Stimulated activated CD4-positive, alpha-beta T cell treated with anti-CD3 and anti-CD28 coated beads, Interleukin-4, amount 100 ng/mL, for 24 hours (primary cell): ENCODE data around the gene VOPP1.
"Not testable (repeated sequence)": the region's sequence is repeated elsewhere in the genome, so short reads cannot be mapped to it uniquely, and the experiment has no call there.

Experiments used
- DNase-seq: peaks from one replicate; pipeline ENCODE4 v3.0.0-alpha.2; 2020

The VOPP1 gene

GRCh38 chr7:55527307-55527706, 45.0 kb downstream of the VOPP1 start:
- no peak for DNase-seq

DNA sequence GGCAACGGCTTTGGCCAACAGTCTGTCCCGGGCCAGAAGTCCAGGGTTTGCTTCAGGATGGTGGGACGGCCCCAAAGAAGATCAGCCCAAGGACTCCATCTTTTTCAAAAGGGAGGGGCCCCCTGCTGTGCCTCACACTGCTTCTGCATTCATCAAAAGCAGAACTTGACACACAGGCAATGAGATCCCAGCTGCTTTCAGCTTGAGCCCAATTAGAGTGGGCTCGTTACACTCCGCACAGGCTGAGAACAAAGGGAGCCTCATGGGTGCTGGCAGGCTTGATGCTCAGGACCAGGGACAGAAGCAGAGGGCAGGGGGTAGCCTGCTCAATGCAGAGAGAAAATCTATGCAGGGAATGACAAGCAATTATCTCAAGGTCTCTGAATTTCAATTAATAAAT, 45.5 kb downstream of the VOPP1 start:
- DNase-seq: no peak

DNA sequence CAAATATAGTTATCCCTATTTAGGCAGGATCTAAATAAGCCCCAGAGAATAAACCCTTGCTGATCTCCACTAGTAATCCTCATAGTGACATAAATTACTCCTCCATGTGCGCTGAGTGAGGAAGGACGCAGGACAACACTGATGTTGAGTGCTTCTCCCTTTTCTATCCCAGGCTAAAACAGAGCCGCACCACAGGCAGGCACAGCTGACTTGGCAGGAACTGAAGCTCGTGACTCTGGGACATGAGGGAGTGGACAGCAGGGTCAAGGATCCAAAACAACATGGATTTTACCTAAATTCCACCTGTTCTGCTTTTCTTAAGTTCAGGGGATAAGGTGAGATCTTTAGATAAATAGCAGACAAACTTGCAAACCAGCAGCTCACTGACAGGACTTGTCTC, 46.0 kb downstream of the VOPP1 start:
- DNase-seq: no peak

DNA sequence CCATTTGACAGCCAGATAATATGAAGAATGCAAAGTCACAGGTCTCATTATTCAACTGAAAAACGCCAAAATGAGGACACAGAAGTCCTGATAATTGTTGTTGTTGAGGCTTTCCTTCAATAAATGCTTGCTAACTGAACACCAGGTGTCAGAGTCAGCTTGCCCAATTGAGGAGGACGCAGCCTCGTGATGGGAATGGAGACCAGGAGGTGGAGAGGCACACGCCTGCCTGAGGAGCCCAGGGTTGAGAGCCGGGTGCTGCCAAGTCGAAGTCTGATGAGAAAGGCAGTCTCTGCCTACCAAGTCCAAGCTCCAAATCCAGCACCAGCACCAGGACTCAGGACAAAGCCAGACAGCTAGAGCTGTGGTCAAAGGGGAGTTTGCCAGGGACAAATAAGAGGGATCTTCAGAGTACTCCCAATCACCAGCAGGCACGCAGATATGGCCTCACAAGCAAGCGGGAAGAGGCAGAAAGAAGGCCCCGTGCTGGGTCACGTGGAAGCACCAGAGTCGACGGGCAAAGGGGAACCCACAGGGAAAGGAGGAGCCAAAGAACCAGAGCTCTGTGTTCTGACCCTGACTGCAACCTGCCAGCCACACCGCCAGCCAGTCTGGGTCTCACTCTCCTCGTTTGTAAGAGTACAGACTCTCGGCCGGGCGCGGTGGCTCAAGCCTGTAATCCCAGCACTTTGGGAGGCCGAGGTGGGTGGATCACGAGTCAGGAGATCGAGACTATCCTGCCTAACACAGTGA, 47.6 kb downstream of the VOPP1 start:
- no peak for DNase-seq

- DNase-seq: no peak
Measured at GRCh38 chr7:55523366-55523765, 48.9 kb downstream of the VOPP1 start.

GRCh38 chr7:55521917-55522902, 50.1 kb downstream of the VOPP1 start:
- no peak for DNase-seq

GRCh38 chr7:55521512-55521911, 50.8 kb downstream of the VOPP1 start:
- no peak for DNase-seq

GRCh38 chr7:55520426-55521140, 51.7 kb downstream of the VOPP1 start:
- DNase-seq: no peak

GRCh38 chr7:55518836-55519235, 53.5 kb downstream of the VOPP1 start:
- DNase-seq: no peak

GRCh38 chr7:55517936-55518689, 54.2 kb downstream of the VOPP1 start:
- no peak for DNase-seq

DNA sequence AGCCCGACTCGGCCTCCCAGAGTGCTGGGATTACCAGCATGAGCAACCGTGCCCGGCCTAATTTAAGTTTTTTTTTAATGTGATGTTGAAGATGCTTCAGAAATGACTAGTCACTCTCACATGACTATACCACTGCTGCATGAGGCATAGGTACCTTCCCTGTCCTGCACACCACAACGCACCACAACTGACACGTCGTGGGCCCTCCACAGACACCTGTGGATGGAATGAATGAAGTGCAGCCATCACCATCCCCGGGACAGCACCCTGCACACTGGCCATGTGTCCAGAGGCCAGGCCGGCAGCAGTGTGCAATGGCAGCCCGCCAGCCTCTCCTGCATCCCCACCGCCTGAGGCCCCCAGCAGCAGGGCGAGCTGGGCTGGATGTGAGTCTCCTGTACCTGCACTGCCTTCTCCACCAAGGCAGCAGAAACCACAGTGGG, 55.1 kb downstream of the VOPP1 start:
- peak; percentile 70 for DNase-seq

- peak; percentile 31 for DNase-seq
Measured at GRCh38 chr7:55516409-55516808, 55.9 kb downstream of the VOPP1 start.

- DNase-seq: no peak
Measured at GRCh38 chr7:55515569-55516279, 56.6 kb downstream of the VOPP1 start.

DNA sequence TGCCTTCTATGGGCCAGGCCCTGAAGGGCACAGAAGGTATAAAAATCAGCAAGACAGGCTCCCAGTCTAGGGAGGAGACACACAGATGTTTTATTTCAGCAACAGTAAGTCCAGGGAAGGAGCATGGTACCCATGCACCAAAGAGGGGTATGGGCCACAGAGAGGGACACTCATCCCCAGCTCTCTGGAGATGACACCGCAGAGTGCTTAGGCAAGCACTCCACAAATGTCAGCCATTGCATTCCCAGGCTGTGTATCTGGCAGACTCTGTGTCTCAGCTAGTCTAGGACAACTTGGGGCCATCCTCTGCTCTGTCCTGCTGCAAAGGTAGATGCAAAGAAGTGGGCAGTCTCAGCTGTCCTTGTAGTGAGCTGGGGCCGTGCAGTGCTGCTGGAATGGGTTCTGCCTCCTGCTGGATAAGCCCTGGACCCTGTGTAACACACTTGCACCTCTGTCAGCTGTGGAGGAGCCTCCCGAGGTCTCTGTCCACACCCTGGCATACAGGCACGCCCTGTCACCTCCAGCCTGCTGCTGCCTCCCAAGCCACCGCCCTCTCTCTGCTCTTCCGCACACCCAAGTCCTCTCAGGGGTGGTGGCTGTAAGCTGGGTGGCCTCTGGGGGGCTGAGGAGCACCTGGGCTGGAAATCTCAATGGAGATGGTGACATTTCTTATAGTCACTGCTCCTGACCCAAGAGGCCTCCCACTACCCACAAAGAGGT, 57.6 kb downstream of the VOPP1 start:
- no peak for DNase-seq

DNA sequence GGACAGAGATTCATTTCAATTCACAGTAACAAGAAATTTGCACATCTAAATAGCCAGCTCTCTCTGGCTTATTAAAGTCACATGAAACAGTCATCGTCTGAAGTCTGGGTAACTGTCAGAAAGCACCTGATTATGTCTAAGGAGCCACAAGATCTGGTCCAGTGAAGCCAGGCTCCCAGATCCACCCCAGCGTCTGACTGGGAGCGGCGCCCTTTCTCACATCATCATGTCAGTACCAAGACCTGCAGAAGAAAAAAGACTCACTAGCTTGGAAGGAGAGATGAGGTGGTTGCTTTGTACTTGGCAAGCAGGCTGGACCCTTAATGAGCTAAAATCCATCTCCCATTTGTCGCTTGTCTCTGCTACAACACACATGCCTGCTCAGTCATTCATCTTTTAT, 58.4 kb downstream of the VOPP1 start:
- no peak for DNase-seq

- no peak for DNase-seq
Measured at GRCh38 chr7:55512635-55513191, 59.6 kb downstream of the VOPP1 start.

- DNase-seq: no peak
Measured at GRCh38 chr7:55510621-55511020, 61.7 kb downstream of the VOPP1 start.

GRCh38 chr7:55510206-55510605, 62.1 kb downstream of the VOPP1 start:
- DNase-seq: not testable (repeated sequence)

DNA sequence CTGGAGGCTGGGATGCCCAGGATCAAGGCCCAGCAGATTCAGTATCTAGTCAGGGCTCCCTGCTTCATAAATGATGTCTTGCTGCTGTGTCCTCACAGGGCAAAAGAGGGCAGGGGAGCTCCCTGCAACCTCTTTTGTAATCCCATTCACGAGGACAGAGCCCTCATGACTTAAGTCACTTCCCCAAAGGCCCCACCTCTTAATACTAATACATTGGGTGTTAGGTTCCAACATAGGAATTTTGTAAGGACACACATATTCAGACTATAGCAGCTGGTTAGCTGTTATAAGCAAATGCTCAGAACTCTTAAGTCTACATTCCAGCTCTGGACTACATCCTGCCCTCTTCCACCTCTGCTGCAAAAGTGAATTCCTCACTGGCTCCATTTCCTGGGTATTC, 63.0 kb downstream of the VOPP1 start:
- no peak for DNase-seq

DNA sequence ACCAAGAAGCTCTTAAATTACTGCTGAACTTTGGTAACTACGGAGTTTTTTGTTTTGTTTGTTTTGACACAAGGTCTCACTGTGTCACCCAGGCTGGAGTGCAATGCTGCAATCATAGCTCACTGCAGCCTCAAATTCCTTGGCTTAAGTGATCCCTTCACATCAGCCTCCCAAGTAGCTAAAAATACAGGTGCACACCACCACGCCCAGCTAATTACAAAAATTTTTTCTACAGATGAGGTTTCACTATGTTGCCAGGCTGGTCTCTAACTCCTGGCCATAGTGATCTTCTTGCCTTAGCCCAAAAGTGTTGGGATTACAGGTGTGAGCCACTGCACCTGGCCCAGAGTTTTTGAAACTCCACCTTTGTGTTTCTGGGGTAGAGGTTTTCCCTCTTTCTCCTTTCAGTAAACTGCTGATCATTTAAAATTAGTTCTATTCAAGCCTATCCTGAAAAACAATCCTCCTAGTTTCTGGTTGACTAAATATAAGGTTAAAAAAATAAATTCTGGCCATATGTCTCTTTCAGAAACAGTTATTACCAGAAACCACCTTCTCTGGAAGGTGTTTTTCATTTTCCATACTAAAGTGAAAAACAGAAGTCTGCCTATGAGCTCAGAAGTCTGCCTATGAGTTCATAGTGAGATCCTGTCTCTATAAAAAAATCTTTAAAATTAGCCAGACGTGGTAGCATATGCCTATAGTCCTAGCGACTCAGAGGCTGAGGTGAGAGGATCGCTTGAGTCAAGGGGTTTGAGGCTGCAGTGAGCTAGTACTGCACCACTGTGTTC, 63.9 kb downstream of the VOPP1 start:
- DNase-seq: peak; percentile 42
